WTC11 (cell line): ENCODE measurements around the gene STAM2. TPM values are rescaled to one million over a fixed set of nuclear protein-coding genes. Genes with fewer than 3 reads are reported as not detected.
"Not testable (repeated sequence)": the region's sequence is repeated elsewhere in the genome, so short reads cannot be mapped to it uniquely, and the experiment has no call there.

ENCODE experiments used
- ATAC-seq: fragments of 200-7000 bp; cut with Tn5 transposase; 2 replicates; pipeline ENCODE4 v1.10.0; 2021; ENCODE audit warnings: mild to moderate bottlenecking, moderate library complexity
- CTCF ChIA-PET: fragments of 300-600 bp; sonication (Branson Sonifier 250); formaldehyde crosslinking; loops from one replicate; lab custom pipeline; 2021; ENCODE audit warnings: antibody characterized with exemption; lab: Charles Lee
- POLR2A ChIA-PET: fragments of 350-600 bp; sonication (Branson Sonifier 250); formaldehyde crosslinking; loops from one replicate; lab custom pipeline; 2021; ENCODE audit warnings: antibody characterized with exemption; lab: Charles Lee
- DNase-seq: peaks from one replicate; pipeline ENCODE4 v3.0.0; 2021; ENCODE audit warnings: low spot score
- H3K27ac Mint-ChIP-seq: 2 replicates; pipeline ENCODE4 v1.8.0; 2021; ENCODE audit warnings: mixed read lengths
- H3K27me3 Mint-ChIP-seq: 2 replicates; pipeline ENCODE4 v1.8.0; 2021; ENCODE audit warnings: low read depth, mild to moderate bottlenecking, moderate library complexity, mixed read lengths
- H3K36me3 Mint-ChIP-seq: 2 replicates; pipeline ENCODE4 v1.8.0; 2021; ENCODE audit warnings: mixed read lengths
- H3K4me1 Mint-ChIP-seq: 2 replicates; pipeline ENCODE4 v1.8.0; 2022; ENCODE audit warnings: mixed read lengths
- H3K4me3 Mint-ChIP-seq: 2 replicates; pipeline ENCODE4 v1.8.0; 2021; ENCODE audit warnings: mild to moderate bottlenecking, moderate library complexity, mixed read lengths
- H3K9me3 Mint-ChIP-seq: 2 replicates; pipeline ENCODE4 v1.8.0; 2021; ENCODE audit warnings: mixed read lengths
- CBFB ChIP-seq: sonication (generic); formaldehyde crosslinking; IDR thresholded peaks from 2 replicates; pipeline ENCODE4 v1.8.1; 2022; ENCODE audit warnings: mild to moderate bottlenecking, low read depth, missing genetic modification reagents
- ESRRA ChIP-seq: sonication (generic); formaldehyde crosslinking; IDR thresholded peaks from 2 replicates; pipeline ENCODE4 v1.8.1; 2022; ENCODE audit warnings: mild to moderate bottlenecking, missing genetic modification reagents, borderline replicate concordance
- GRHL2 ChIP-seq: fragments of 250-450 bp; sonication (Bioruptor Pico); IDR thresholded peaks from 2 replicates; pipeline ENCODE4 v1.8.0; 2022; ENCODE audit warnings: mild to moderate bottlenecking, moderate library complexity; ENCODE audit not compliant: insufficient replicate concordance, severe bottlenecking
- IRF2 ChIP-seq: sonication (generic); formaldehyde crosslinking; IDR thresholded peaks from 2 replicates; pipeline ENCODE4 v1.8.0; 2022; ENCODE audit warnings: low read depth, missing genetic modification reagents, borderline replicate concordance
- KAT7 ChIP-seq: sonication (generic); formaldehyde crosslinking; IDR thresholded peaks from 2 replicates; pipeline ENCODE4 v1.8.1; 2023; ENCODE audit warnings: missing genetic modification reagents, mild to moderate bottlenecking, borderline replicate concordance
- NR2C2 ChIP-seq: sonication (generic); formaldehyde crosslinking; IDR thresholded peaks from 2 replicates; pipeline ENCODE4 v1.8.0; 2022; ENCODE audit warnings: mild to moderate bottlenecking, missing genetic modification reagents
- PRRX2 ChIP-seq: fragments of 250-450 bp; sonication (Bioruptor Pico); IDR thresholded peaks from 2 replicates; pipeline ENCODE4 v1.8.0; 2021; ENCODE audit warnings: mild to moderate bottlenecking
- RELA ChIP-seq: sonication (generic); formaldehyde crosslinking; IDR thresholded peaks from 2 replicates; pipeline ENCODE4 v1.8.1; 2022; ENCODE audit warnings: missing genetic modification reagents, mild to moderate bottlenecking, borderline replicate concordance
- ZNF423 ChIP-seq: fragments of 250-450 bp; sonication (Bioruptor Pico); IDR thresholded peaks from 2 replicates; pipeline ENCODE4 v2.1.2; 2022; ENCODE audit warnings: mild to moderate bottlenecking, moderate library complexity
- total RNA-seq: library from RNA; stranded (reverse); gene quantifications from 3 replicates; pipeline ENCODE4 v1.2.3, GENCODE V29; 2021
- TF ChIP-seq, protein P1 (sequence below): fragments of 250-450 bp; sonication (Bioruptor Pico); IDR thresholded peaks from 2 replicates; pipeline ENCODE4 v2.1.2; 2022; ENCODE audit warnings: mild to moderate bottlenecking, moderate library complexity
- TF ChIP-seq, protein P2 (sequence below): sonication (generic); formaldehyde crosslinking; IDR thresholded peaks from 2 replicates; pipeline ENCODE4 v1.8.0; 2022; ENCODE audit warnings: missing genetic modification reagents
- TF ChIP-seq, protein P3 (sequence below): sonication (generic); formaldehyde crosslinking; IDR thresholded peaks from 2 replicates; pipeline ENCODE4 v1.8.1; 2022; ENCODE audit warnings: missing genetic modification reagents, borderline replicate concordance
- TF ChIP-seq, protein P4 (sequence below): fragments of 250-450 bp; sonication (Bioruptor Pico); IDR thresholded peaks from 2 replicates; pipeline ENCODE4 v1.9.0; 2021; ENCODE audit warnings: moderate library complexity, mild to moderate bottlenecking, inconsistent platforms, borderline replicate concordance
- TF ChIP-seq, protein P5 (sequence below): sonication (generic); formaldehyde crosslinking; IDR thresholded peaks from 2 replicates; pipeline ENCODE4 v1.8.0; 2022; ENCODE audit warnings: mild to moderate bottlenecking, missing genetic modification reagents
- TF ChIP-seq, protein P6 (sequence below): sonication (generic); formaldehyde crosslinking; IDR thresholded peaks from 2 replicates; pipeline ENCODE4 v1.8.0; 2022; ENCODE audit warnings: mild to moderate bottlenecking, missing genetic modification reagents
- TF ChIP-seq, protein P7 (sequence below): sonication (generic); formaldehyde crosslinking; IDR thresholded peaks from 2 replicates; pipeline ENCODE4 v1.8.0; 2022; ENCODE audit warnings: mild to moderate bottlenecking, missing genetic modification reagents
- TF ChIP-seq, protein P8 (sequence below): fragments of 250-450 bp; sonication (Bioruptor Pico); IDR thresholded peaks from 2 replicates; pipeline ENCODE4 v1.8.0; 2021; ENCODE audit warnings: mild to moderate bottlenecking
- TF ChIP-seq, protein P9 (sequence below): sonication (generic); formaldehyde crosslinking; IDR thresholded peaks from 2 replicates; pipeline ENCODE4 v1.8.1; 2023; ENCODE audit warnings: mild to moderate bottlenecking, moderate library complexity, missing genetic modification reagents
- TF ChIP-seq, protein P10 (sequence below): sonication (generic); formaldehyde crosslinking; IDR thresholded peaks from 2 replicates; pipeline ENCODE4 v1.8.1; 2023; ENCODE audit warnings: mild to moderate bottlenecking, missing genetic modification reagents

Gene STAM2
- total RNA-seq, 1 experiment from 2014 or later, result 9.0 TPM

DNA sequence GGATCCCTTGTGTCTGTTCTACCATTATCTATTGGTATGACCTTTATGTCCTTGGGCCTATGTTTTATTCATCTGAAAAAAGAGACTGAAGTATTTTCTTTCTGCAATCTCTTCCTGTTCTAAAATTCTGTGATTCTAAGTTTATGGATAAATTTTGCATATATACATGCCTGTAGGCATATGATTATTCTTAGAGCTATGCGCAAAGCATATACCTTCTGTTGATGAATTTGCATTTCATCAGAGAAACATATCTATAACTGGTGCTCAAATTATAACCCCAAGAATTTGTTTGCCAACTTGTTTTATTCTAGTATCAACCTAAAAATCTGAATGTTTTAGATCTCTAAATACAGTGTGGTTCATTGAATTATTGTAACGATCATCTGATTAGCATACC lies 83.5 kb downstream of the STAM2 start:
- H3K36me3 Mint-ChIP-seq, result no peaks in the 10 kb centered on the region
- no peaks in the 10 kb centered on the region for H3K9me3 Mint-ChIP-seq
- TF ChIP-seq, protein P1, sequence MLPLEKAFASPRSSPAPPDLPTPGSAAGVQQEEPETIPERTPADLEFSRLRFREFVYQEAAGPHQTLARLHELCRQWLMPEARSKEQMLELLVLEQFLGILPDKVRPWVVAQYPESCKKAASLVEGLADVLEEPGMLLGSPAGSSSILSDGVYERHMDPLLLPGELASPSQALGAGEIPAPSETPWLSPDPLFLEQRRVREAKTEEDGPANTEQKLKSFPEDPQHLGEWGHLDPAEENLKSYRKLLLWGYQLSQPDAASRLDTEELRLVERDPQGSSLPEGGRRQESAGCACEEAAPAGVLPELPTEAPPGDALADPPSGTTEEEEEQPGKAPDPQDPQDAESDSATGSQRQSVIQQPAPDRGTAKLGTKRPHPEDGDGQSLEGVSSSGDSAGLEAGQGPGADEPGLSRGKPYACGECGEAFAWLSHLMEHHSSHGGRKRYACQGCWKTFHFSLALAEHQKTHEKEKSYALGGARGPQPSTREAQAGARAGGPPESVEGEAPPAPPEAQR (CRISPR knock-in tag), result no peak
- TF ChIP-seq, protein P2, sequence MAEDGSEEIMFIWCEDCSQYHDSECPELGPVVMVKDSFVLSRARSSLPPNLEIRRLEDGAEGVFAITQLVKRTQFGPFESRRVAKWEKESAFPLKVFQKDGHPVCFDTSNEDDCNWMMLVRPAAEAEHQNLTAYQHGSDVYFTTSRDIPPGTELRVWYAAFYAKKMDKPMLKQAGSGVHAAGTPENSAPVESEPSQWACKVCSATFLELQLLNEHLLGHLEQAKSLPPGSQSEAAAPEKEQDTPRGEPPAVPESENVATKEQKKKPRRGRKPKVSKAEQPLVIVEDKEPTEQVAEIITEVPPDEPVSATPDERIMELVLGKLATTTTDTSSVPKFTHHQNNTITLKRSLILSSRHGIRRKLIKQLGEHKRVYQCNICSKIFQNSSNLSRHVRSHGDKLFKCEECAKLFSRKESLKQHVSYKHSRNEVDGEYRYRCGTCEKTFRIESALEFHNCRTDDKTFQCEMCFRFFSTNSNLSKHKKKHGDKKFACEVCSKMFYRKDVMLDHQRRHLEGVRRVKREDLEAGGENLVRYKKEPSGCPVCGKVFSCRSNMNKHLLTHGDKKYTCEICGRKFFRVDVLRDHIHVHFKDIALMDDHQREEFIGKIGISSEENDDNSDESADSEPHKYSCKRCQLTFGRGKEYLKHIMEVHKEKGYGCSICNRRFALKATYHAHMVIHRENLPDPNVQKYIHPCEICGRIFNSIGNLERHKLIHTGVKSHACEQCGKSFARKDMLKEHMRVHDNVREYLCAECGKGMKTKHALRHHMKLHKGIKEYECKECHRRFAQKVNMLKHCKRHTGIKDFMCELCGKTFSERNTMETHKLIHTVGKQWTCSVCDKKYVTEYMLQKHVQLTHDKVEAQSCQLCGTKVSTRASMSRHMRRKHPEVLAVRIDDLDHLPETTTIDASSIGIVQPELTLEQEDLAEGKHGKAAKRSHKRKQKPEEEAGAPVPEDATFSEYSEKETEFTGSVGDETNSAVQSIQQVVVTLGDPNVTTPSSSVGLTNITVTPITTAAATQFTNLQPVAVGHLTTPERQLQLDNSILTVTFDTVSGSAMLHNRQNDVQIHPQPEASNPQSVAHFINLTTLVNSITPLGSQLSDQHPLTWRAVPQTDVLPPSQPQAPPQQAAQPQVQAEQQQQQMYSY (CRISPR knock-in tag), result no peak
- TF ChIP-seq CBFB (no peak), IRF2 (no peak), PRRX2 (CRISPR knock-in tag) (no peak), GRHL2 (CRISPR knock-in tag) (no peak), ZNF423 (no peak), KAT7 (CRISPR knock-in tag) (no peak), ESRRA (CRISPR knock-in tag) (no peak), NR2C2 (CRISPR knock-in tag) (no peak), RELA (CRISPR knock-in tag) (no peak)
- TF ChIP-seq, protein P3, sequence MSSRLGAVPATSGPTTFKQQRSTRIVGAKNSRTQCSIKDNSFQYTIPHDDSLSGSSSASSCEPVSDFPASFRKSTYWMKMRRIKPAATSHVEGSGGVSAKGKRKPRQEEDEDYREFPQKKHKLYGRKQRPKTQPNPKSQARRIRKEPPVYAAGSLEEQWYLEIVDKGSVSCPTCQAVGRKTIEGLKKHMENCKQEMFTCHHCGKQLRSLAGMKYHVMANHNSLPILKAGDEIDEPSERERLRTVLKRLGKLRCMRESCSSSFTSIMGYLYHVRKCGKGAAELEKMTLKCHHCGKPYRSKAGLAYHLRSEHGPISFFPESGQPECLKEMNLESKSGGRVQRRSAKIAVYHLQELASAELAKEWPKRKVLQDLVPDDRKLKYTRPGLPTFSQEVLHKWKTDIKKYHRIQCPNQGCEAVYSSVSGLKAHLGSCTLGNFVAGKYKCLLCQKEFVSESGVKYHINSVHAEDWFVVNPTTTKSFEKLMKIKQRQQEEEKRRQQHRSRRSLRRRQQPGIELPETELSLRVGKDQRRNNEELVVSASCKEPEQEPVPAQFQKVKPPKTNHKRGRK (CRISPR knock-in tag), result no peak
- TF ChIP-seq, protein P4, sequence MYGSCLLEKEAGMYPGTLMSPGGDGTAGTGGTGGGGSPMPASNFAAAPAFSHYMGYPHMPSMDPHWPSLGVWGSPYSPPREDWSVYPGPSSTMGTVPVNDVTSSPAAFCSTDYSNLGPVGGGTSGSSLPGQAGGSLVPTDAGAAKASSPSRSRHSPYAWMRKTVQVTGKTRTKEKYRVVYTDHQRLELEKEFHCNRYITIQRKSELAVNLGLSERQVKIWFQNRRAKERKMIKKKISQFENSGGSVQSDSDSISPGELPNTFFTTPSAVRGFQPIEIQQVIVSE, result no peak
- TF ChIP-seq, protein P5, sequence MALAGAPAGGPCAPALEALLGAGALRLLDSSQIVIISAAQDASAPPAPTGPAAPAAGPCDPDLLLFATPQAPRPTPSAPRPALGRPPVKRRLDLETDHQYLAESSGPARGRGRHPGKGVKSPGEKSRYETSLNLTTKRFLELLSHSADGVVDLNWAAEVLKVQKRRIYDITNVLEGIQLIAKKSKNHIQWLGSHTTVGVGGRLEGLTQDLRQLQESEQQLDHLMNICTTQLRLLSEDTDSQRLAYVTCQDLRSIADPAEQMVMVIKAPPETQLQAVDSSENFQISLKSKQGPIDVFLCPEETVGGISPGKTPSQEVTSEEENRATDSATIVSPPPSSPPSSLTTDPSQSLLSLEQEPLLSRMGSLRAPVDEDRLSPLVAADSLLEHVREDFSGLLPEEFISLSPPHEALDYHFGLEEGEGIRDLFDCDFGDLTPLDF (CRISPR knock-in tag), result no peak
- TF ChIP-seq, protein P6, sequence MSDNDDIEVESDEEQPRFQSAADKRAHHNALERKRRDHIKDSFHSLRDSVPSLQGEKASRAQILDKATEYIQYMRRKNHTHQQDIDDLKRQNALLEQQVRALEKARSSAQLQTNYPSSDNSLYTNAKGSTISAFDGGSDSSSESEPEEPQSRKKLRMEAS, result no peak
- TF ChIP-seq, protein P7, sequence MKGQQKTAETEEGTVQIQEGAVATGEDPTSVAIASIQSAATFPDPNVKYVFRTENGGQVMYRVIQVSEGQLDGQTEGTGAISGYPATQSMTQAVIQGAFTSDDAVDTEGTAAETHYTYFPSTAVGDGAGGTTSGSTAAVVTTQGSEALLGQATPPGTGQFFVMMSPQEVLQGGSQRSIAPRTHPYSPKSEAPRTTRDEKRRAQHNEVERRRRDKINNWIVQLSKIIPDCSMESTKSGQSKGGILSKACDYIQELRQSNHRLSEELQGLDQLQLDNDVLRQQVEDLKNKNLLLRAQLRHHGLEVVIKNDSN, result no peak
- TF ChIP-seq, protein P8, sequence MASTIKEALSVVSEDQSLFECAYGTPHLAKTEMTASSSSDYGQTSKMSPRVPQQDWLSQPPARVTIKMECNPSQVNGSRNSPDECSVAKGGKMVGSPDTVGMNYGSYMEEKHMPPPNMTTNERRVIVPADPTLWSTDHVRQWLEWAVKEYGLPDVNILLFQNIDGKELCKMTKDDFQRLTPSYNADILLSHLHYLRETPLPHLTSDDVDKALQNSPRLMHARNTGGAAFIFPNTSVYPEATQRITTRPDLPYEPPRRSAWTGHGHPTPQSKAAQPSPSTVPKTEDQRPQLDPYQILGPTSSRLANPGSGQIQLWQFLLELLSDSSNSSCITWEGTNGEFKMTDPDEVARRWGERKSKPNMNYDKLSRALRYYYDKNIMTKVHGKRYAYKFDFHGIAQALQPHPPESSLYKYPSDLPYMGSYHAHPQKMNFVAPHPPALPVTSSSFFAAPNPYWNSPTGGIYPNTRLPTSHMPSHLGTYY (CRISPR knock-in tag), result no peak
- TF ChIP-seq, protein P9, sequence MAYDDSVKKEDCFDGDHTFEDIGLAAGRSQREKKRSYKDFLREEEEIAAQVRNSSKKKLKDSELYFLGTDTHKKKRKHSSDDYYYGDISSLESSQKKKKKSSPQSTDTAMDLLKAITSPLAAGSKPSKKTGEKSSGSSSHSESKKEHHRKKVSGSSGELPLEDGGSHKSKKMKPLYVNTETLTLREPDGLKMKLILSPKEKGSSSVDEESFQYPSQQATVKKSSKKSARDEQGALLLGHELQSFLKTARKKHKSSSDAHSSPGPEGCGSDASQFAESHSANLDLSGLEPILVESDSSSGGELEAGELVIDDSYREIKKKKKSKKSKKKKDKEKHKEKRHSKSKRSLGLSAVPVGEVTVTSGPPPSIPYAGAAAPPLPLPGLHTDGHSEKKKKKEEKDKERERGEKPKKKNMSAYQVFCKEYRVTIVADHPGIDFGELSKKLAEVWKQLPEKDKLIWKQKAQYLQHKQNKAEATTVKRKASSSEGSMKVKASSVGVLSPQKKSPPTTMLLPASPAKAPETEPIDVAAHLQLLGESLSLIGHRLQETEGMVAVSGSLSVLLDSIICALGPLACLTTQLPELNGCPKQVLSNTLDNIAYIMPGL (CRISPR knock-in tag), result no peak
- TF ChIP-seq, protein P10, sequence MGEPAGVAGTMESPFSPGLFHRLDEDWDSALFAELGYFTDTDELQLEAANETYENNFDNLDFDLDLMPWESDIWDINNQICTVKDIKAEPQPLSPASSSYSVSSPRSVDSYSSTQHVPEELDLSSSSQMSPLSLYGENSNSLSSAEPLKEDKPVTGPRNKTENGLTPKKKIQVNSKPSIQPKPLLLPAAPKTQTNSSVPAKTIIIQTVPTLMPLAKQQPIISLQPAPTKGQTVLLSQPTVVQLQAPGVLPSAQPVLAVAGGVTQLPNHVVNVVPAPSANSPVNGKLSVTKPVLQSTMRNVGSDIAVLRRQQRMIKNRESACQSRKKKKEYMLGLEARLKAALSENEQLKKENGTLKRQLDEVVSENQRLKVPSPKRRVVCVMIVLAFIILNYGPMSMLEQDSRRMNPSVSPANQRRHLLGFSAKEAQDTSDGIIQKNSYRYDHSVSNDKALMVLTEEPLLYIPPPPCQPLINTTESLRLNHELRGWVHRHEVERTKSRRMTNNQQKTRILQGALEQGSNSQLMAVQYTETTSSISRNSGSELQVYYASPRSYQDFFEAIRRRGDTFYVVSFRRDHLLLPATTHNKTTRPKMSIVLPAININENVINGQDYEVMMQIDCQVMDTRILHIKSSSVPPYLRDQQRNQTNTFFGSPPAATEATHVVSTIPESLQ (CRISPR knock-in tag), result no peak
- ChIA-PET CTCF (no interaction called here), POLR2A (no interaction called here)
- H3K27ac Mint-ChIP-seq, result no peak overlapping the region
- H3K4me3 Mint-ChIP-seq, result no peak overlapping the region
- no peak for ATAC-seq
- H3K27me3 Mint-ChIP-seq, result peaks cover 26% of the 10 kb centered on the region
- DNase-seq, result no peak
- H3K4me1 Mint-ChIP-seq, result peaks cover 2% of the 10 kb centered on the region

DNA sequence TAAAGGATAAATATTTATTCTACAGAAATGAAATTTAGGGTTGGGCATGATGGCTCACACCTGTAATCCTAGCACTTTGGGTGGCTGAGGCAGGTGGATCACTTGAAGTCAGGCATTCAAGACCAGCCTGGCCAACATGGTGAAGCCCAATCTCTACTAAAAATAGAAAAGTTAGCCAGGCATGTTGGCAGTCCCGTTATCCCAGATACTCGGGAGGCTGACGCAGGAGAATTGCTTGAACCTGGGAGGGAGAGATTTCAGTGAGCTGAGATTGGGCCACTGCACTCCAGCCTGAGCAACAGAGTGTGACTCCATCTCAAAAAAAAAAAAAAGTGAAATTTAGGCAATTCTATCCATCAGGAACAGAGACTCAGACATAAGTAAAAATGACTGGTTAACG lies 84.8 kb downstream of the STAM2 start:
- DNase-seq, ATAC-seq, H3K9me3 Mint-ChIP-seq, H3K36me3 Mint-ChIP-seq, H3K27ac Mint-ChIP-seq, H3K4me3 Mint-ChIP-seq, POLR2A ChIA-PET, H3K4me1 Mint-ChIP-seq: not testable (repeated sequence)
- CTCF ChIA-PET, result interaction anchor here (1.4 kb wide), 1 partner anchor 65 kb away, joined by 3 read pairs; no protein-coding TSS in a partner anchor
- peaks cover 12% of the 10 kb centered on the region for H3K27me3 Mint-ChIP-seq
